ENCODE results near the gene NLRP7.
A peak's percentile ranks its signal among the peaks of the same experiment; 100 is the strongest.
"Not testable (repeated sequence)": the region's sequence is repeated elsewhere in the genome, so short reads cannot be mapped to it uniquely, and the experiment has no call there.

Gene NLRP7

DNA sequence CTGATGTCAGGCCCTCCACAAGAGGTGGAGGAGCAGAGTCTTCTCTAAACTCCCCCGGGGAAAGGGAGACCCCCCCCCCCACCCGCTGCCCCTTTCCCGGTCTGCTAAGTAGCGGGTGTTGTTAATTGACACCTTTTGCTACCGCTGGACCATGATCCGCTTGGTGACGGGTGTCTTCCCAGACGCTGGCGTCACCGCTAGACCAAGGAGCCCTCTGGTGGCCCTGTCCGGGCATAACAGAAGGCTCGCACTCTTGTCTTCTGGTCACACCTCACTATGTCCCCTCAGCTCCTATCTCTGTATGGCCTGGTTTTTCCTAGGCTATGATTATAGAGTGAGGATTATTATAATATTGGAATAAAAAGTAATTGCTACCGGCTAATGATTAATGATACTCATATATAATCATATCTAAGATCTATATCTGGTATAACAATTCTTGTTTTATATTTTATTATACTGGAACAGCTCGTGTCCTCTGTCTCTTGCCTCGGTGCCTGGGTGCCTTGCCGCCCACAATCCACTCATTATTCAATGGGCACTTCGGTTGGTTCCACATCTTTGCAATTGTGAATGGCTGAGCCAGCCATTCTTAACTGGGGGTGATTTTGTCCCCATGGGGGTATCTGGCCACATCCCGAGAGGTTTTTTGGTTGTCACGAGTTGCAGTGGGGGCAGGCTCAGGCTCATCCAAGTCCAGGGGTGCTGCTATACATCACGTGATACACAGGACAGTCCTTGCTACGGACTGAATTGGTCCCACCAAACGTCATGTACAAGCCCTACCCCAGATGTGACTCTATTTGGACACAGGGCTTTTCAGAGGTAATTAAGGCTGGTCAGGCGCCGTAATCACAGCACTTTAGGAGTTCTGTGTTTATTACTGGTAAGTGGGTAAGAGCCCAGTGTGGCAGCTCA lies 27.4 kb downstream of the NLRP7 start:
- DNase-seq (ENCODE audit: low spot score) = not testable (repeated sequence)

GRCh38 chr19:54918499-54918898 lies 28.8 kb downstream of the NLRP7 start:
- DNase-seq (ENCODE audit: low spot score) = no peak

DNA sequence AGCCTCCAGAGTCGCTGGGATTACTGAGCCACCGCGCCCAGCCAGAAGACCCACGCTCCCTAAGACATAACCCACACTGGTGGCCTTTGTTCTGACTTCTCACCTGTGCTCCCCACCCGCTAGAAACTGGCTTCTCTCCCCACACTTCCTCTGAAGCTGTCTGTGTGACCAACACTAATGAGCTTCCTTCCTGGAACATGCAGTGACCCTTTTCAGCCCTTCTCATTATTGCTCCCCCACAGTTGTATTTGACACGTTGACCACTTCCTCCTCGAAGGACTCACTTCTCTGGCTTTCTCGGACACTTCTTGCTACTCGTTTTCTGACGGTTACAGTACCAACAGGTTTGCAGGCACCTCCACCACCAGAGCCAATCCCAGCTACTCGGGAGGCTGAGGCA lies 30.5 kb downstream of the NLRP7 start:
- DNase-seq (ENCODE audit: low spot score) = no peak

- DNase-seq (ENCODE audit: low spot score) = not testable (repeated sequence)
Measured at GRCh38 chr19:54907899-54908298, 39.4 kb downstream of the NLRP7 start.

DNA sequence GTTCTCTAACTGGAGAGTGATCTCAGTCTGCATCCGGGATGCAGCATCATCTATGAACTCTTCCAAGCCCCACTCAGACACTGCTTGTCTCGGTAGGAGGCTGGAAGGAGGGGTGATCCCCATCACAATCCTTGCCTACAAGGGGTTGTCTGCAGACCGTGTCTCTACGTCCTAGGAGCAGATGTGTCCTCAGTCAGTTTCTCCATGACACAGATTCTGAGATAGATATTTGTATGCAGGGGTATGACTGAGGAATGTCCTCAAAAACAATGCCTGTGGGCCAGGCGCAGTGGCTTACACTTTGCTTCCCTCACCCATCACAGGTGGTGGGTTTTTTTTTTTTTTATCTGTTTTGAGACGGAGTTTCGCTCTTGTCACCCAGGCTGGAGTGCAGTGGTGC lies 40.5 kb downstream of the NLRP7 start:
- DNase-seq (ENCODE audit: low spot score) = no peak

- DNase-seq (ENCODE audit: low spot score) = peak; percentile 18
Measured at GRCh38 chr19:54905803-54906511, 41.4 kb downstream of the NLRP7 start, which contains the start of gene NCR1. Gene NCR1 (plus strand): TSS chr19:54906148. CDS start chr19:54906188, 40 bp downstream.

DNA sequence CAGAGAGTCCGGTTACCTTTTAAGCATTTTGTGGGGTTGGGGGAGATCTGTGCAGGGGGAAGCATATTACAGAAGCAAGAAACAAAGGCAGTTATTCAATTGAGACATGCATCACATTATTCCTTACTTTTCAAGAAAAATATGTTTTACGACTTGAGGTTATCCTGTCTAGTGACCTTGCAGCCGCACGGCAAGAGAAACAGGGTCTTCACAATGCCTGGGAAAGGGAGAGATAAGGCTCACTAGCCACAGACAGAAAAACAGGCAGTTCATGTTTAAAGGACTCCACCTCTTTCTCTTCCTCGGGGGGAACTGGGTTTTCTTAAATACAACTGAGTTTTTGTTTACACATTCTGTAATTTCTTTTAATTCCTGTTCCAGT lies 41.9 kb downstream of the NLRP7 start:
- DNase-seq (ENCODE audit: low spot score) = no peak

DNA sequence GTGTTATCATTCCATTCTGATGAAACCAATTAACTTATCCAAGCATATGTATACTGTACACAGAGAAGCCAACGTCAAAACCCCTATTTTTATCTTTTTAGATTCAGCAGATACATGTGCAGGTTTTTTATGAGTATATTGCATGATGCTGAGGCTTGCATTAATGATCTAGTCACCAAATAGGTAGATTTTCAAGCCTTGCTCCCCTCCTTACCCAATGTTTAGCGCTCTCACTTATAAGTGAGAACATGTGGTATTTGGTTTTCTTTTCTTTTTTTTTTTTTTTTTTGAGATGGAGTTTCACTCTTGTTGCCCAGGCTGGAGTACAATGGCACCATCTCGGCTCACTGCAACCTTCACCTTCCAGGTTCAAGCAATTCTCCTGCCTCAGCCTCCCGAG lies 43.1 kb downstream of the NLRP7 start:
- DNase-seq (ENCODE audit: low spot score) = not testable (repeated sequence)

- no peak for DNase-seq (ENCODE audit: low spot score)
Measured at GRCh38 chr19:54903303-54903702, 44.0 kb downstream of the NLRP7 start.

DNA sequence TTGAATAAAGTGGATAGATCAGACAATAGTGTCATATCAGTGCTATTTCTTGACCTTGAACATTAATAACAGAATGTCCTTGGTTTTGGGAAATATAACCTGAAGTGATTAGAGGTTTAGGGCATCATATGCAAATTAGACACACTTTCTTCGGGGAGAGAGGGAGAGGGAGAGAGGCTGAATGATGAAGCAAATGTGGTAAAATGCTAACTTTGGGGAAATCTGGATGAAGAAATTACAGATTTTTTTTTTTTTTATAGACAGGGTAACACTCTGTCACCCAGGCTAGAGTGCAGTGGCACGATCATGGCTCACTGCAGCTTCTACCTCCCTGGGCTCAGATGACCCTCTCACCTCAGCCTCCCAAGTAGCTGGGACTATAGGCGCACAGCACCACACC lies 45.3 kb downstream of the NLRP7 start:
- DNase-seq (ENCODE audit: low spot score) = no peak

DNA sequence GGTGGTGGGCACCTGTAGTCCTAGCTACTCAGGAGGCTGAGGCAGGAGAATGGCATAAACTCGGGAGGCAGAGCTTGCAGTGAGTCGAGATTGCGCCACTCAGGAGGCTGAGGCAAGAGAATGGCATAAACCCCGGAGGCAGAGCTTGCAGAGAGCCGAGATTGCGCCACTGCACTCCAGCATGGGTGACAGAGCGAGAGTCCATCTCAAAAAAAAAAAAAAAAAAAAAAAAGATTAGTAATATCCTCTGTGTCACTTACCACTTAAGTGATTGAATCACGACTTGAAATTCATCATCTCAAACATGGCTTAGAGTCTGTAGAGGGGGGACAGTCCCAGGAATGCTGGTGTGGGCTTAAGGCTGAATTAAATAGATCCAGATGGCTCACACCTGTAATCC lies 46.2 kb downstream of the NLRP7 start:
- not testable (repeated sequence) for DNase-seq (ENCODE audit: low spot score)

DNA sequence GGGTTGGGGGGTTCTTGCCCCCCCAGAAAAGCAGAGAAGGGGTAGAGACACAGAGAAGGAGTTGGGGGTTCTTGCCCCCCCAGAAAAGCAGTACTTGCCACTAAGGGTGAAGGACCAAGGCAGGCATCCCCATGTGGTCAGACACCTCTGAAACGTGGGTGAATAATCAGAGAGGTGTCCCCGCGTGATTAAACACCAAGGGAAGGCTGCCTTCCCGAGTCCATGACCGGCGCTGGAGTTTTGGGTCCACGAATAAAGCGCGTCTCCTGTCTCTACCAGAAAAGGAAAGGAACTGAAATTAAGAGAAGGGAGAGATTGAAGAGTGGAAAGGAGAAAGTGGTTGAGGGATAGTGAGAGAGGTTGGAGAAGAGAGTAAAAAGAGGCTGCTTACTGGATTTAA lies 47.7 kb downstream of the NLRP7 start:
- DNase-seq (ENCODE audit: low spot score) = not testable (repeated sequence)

- DNase-seq (ENCODE audit: low spot score) = not testable (repeated sequence)
Measured at GRCh38 chr19:54898685-54899084, 48.6 kb downstream of the NLRP7 start.

- DNase-seq (ENCODE audit: low spot score) = no peak
Measured at GRCh38 chr19:54896036-54896435, 51.3 kb downstream of the NLRP7 start.

- not testable (repeated sequence) for DNase-seq (ENCODE audit: low spot score)
Measured at GRCh38 chr19:54894106-54894505, 53.2 kb downstream of the NLRP7 start.

GRCh38 chr19:54893406-54893805 lies 53.9 kb downstream of the NLRP7 start:
- DNase-seq (ENCODE audit: low spot score) = no peak

GRCh38 chr19:54889566-54889965 lies 57.8 kb downstream of the NLRP7 start:
- no peak for DNase-seq (ENCODE audit: low spot score)

GRCh38 chr19:54888239-54888638 lies 59.1 kb downstream of the NLRP7 start:
- no peak for DNase-seq (ENCODE audit: low spot score)

GRCh38 chr19:54883228-54883627 lies 64.1 kb downstream of the NLRP7 start:
- no peak for DNase-seq (ENCODE audit: low spot score)

GRCh38 chr19:54882758-54883157 lies 64.6 kb downstream of the NLRP7 start:
- peak; percentile 27 for DNase-seq (ENCODE audit: low spot score)

DNA sequence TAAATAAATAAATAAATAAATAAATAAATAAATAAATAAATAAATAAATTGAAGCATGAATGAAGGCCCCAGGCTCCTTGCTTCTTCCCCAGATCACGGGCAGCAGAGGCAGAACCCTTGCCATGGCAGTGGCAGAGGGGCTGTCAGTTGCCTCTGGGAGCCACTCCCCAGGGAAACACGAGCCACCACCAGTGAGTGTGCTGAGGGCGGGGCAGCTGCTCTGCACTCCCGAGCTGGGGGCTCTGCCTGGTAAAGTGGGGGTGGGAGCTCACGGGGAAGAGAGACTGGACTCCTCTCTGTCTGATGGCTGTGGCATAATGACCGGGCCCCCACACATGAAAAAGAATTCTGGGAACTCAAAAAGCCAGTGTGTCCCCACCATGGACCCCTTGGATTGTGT lies 65.4 kb downstream of the NLRP7 start:
- no peak for DNase-seq (ENCODE audit: low spot score)

- no peak for DNase-seq (ENCODE audit: low spot score)
Measured at GRCh38 chr19:54877471-54877870, 69.9 kb downstream of the NLRP7 start.

- no peak for DNase-seq (ENCODE audit: low spot score)
Measured at GRCh38 chr19:54875506-54875905, 71.8 kb downstream of the NLRP7 start.

Measured in CD4-positive, alpha-beta T cell treated with Interleukin-2 at 100 ng/mL for 4 hours (primary cell).